Gastroesophageal sphincter (tissue), 3 donors: ENCODE results near the gene PTPRD.

Source experiments
- CTCF ChIP-seq, 4 experiments: fragments of 200-600 bp in 2 of 4; fragments of 450-650 bp in 2 of 4; sonication (generic) in 1 of 4; IDR thresholded peaks; one replicate each; pipeline ENCODE4 v1.5.1; 2017 to 2019; ENCODE audit warnings: antibody characterized with exemption in 4 of 4, mild to moderate bottlenecking in 2 of 4, moderate library complexity in 2 of 4
- POLR2AphosphoS5 ChIP-seq: sonication (generic); formaldehyde crosslinking; IDR thresholded peaks from one replicate; pipeline ENCODE4 v1.6.1; 2017; ENCODE audit warnings: antibody characterized with exemption

DNA sequence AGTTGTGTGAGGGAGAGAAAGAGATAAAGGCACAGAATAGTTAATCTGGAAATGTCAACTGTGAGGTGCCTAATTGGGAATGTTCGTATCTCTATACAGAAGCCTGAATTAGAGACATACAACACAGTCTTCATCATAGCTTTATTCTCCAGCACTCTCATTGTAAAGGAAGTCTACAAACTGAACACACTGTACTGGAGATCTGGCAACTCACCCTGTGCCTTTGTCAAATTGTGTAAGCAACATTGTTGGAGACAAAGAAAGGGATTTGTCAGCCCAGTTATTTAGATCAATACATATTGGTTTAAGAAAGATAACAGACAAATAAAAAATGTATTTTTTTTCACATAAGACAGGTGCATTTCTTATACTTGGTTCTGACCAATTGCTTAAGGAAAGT lies 1980.3 kb downstream of the PTPRD start:
- TF ChIP-seq CTCF (IDR thresholded peaks at IDR 0.05) (no peak), POLR2AphosphoS5 (no peak)
